Stimulated activated memory B cell treated with anti-CD40 and anti-IgM and Interleukin-4, amounts not matched to agents 10 μg/mL and 1 μg/mL and 100 μg/mL, for 72 hours (primary cell): ENCODE measurements around the gene HMOX1.
A peak's percentile ranks its signal among the peaks of the same experiment; 100 is the strongest.
"Not testable (repeated sequence)": the region's sequence is repeated elsewhere in the genome, so short reads cannot be mapped to it uniquely, and the experiment has no call there.

Source experiments
- ATAC-seq: fragments of 150-1000 bp; cut with Tn5 transposase; 2 replicates; pipeline ENCODE4 v1.10.0; 2021
- H3K27ac Mint-ChIP-seq: one replicate; pipeline ENCODE4 v1.8.0; 2022; ENCODE audit warnings: mild to moderate bottlenecking, mixed read lengths
- H3K27me3 Mint-ChIP-seq: one replicate; pipeline ENCODE4 v1.8.0; 2022; ENCODE audit warnings: mixed read lengths
- H3K36me3 Mint-ChIP-seq: one replicate; pipeline ENCODE4 v1.8.0; 2022; ENCODE audit warnings: mixed read lengths
- H3K4me1 Mint-ChIP-seq: one replicate; pipeline ENCODE4 v1.8.0; 2022; ENCODE audit warnings: mixed read lengths
- H3K4me3 Mint-ChIP-seq: one replicate; pipeline ENCODE4 v1.8.0; 2022; ENCODE audit warnings: mild to moderate bottlenecking, moderate library complexity, mixed read lengths
- H3K9me3 Mint-ChIP-seq: one replicate; pipeline ENCODE4 v1.8.0; 2022; ENCODE audit warnings: mixed read lengths

The HMOX1 gene

GRCh38 chr22:35384527-35384926 lies 3.6 kb downstream of the HMOX1 start:
- peaks cover 58% of the 10 kb centered on the region for H3K4me1 Mint-ChIP-seq
- ATAC-seq, result no peak
- H3K27ac Mint-ChIP-seq, result no peak overlapping the region
- no peak overlapping the region for H3K4me3 Mint-ChIP-seq
- peaks cover 52% of the 10 kb centered on the region for H3K36me3 Mint-ChIP-seq
- no peaks in the 10 kb centered on the region for H3K27me3 Mint-ChIP-seq
- no peaks in the 10 kb centered on the region for H3K9me3 Mint-ChIP-seq

DNA sequence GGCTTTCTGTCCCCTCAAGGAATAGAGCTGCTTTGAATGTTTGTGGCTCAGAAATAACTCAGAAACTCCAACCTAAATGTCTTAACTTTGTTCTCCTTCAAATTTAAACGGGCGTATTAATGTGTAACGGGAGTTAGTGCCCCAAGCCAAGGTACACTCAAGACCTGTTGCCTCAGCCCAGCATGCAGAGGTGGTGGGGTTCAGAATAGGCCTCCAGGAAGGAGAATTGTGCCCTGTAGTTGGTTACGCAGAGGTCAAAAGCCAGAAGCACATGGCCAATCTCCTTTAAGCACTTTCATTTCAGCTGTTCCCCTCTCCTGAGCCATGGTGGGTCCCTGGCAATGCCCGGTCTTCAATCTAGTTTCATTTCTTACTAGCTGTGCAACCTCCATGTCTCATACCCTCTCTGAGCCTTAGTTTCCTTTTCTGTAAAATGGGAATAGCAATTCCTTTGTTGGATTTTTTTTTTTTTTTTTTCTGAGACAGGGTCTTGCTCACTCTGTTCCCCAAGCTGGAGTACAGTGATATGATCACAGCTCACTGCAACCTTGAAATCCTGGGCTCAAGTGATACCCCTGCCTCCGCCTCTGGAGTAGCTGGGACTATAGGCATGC lies 4.2 kb downstream of the HMOX1 start:
- no peaks in the 10 kb centered on the region for H3K9me3 Mint-ChIP-seq
- no peaks in the 10 kb centered on the region for H3K27me3 Mint-ChIP-seq
- H3K36me3 Mint-ChIP-seq, result peaks cover 58% of the 10 kb centered on the region
- ATAC-seq, result no peak
- H3K27ac Mint-ChIP-seq, result no peak overlapping the region
- H3K4me3 Mint-ChIP-seq, result no peak overlapping the region
- H3K4me1 Mint-ChIP-seq, result peaks cover 60% of the 10 kb centered on the region

DNA sequence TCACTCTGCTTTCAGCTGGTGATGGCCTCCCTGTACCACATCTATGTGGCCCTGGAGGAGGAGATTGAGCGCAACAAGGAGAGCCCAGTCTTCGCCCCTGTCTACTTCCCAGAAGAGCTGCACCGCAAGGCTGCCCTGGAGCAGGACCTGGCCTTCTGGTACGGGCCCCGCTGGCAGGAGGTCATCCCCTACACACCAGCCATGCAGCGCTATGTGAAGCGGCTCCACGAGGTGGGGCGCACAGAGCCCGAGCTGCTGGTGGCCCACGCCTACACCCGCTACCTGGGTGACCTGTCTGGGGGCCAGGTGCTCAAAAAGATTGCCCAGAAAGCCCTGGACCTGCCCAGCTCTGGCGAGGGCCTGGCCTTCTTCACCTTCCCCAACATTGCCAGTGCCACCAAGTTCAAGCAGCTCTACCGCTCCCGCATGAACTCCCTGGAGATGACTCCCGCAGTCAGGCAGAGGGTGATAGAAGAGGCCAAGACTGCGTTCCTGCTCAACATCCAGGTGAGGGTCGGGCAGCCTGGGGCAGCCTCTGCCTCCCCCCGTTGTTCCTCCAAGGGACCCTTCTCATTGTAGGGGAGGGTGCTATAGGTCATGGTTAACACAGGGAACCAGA lies 5.9 kb downstream of the HMOX1 start:
- no peak for ATAC-seq
- H3K4me3 Mint-ChIP-seq, result no peak overlapping the region
- H3K9me3 Mint-ChIP-seq, result no peaks in the 10 kb centered on the region
- H3K36me3 Mint-ChIP-seq, result peaks cover 66% of the 10 kb centered on the region
- no peak overlapping the region for H3K27ac Mint-ChIP-seq
- peaks cover 48% of the 10 kb centered on the region for H3K4me1 Mint-ChIP-seq
- H3K27me3 Mint-ChIP-seq, result no peaks in the 10 kb centered on the region

DNA sequence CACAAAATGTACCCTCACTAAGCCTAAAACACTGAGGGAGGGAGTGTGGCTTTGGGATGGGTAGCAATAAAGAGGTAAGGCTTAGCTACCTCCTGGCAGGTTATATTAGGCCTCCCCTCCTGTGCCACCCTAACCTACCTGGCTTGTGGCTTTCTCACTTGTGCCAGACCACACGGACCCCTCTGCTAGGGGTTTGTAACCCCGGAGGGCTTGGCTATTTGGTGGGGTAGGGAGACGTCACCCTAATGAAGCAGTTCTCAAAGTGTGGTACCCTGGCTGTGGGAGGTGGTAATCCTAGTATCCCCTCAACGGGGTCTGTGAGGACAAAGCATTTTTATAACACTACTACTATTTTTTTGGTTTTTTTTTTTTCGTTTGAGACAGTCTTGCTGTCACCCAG lies 10.0 kb downstream of the HMOX1 start:
- no peak overlapping the region for H3K27ac Mint-ChIP-seq
- no peaks in the 10 kb centered on the region for H3K9me3 Mint-ChIP-seq
- H3K4me1 Mint-ChIP-seq, result peaks cover 45% of the 10 kb centered on the region
- no peak for ATAC-seq
- H3K27me3 Mint-ChIP-seq, result no peaks in the 10 kb centered on the region
- peaks cover 50% of the 10 kb centered on the region for H3K36me3 Mint-ChIP-seq
- no peak overlapping the region for H3K4me3 Mint-ChIP-seq

GRCh38 chr22:35392357-35392756 lies 11.5 kb downstream of the HMOX1 start:
- ATAC-seq, result peak; percentile 87
- Mint-ChIP-seq H3K27me3 (no peaks in the 10 kb centered on the region), H3K4me3 (no peak overlapping the region), H3K9me3 (no peaks in the 10 kb centered on the region), H3K27ac (peak overlapping the region; percentile 67), H3K4me1 (peaks cover 58% of the 10 kb centered on the region), H3K36me3 (peaks cover 38% of the 10 kb centered on the region)

GRCh38 chr22:35393116-35394010 lies 12.5 kb downstream of the HMOX1 start:
- Mint-ChIP-seq H3K27ac (peak overlapping the region; percentile 67), H3K9me3 (no peaks in the 10 kb centered on the region), H3K27me3 (no peaks in the 10 kb centered on the region), H3K4me3 (peak overlapping the region; percentile 2), H3K36me3 (peaks cover 34% of the 10 kb centered on the region), H3K4me1 (peaks cover 63% of the 10 kb centered on the region)
- no peak for ATAC-seq

DNA sequence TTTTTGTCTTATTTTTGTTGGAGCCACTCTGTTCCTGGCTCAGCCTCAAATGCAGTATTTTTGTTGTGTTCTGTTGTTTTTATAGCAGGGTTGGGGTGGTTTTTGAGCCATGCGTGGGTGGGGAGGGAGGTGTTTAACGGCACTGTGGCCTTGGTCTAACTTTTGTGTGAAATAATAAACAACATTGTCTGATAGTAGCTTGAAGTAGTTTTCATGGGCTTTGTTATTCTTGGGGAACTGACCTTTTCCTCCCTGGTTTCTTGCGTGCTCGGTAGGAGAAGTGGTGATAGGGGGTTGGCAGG lies 13.1 kb downstream of the HMOX1 start:
- peaks cover 60% of the 10 kb centered on the region for H3K4me1 Mint-ChIP-seq
- no peaks in the 10 kb centered on the region for H3K27me3 Mint-ChIP-seq
- peaks cover 31% of the 10 kb centered on the region for H3K36me3 Mint-ChIP-seq
- no peaks in the 10 kb centered on the region for H3K9me3 Mint-ChIP-seq
- H3K4me3 Mint-ChIP-seq, result peak overlapping the region; percentile 2
- H3K27ac Mint-ChIP-seq, result peak overlapping the region; percentile 67
- no peak for ATAC-seq

- H3K4me1 Mint-ChIP-seq, result peaks cover 50% of the 10 kb centered on the region
- no peaks in the 10 kb centered on the region for H3K27me3 Mint-ChIP-seq
- H3K27ac Mint-ChIP-seq, result peak overlapping the region; percentile 67
- H3K4me3 Mint-ChIP-seq, result no peak overlapping the region
- no peak for ATAC-seq
- no peaks in the 10 kb centered on the region for H3K9me3 Mint-ChIP-seq
- peaks cover 25% of the 10 kb centered on the region for H3K36me3 Mint-ChIP-seq
Measured at GRCh38 chr22:35394810-35395563, 14.1 kb downstream of the HMOX1 start.

DNA sequence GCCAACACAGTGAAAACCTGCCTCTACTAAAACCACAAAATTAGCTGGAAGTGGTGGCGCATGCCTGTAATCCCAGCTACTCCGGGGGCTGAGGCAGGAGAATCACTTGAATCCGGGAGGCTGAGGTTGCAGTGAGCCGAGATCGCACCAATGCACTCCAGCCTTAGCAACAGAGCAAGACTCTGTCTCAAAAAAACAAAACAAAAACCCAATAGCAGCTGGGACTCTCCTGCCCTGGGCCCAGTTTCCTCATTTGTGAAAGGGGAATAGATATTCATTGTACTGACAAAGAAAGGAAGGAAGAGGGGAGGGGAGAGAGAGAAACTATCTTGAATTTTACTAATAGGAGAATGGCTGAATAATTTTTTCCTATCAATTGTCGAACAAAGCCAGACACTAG lies 15.7 kb downstream of the HMOX1 start:
- Mint-ChIP-seq H3K4me3 (peak overlapping the region; percentile 66), H3K4me1 (peaks cover 55% of the 10 kb centered on the region)
- H3K27me3 Mint-ChIP-seq, result not testable (repeated sequence)

GRCh38 chr22:35397095-35397904 lies 16.4 kb downstream of the HMOX1 start:
- no peaks in the 10 kb centered on the region for H3K27me3 Mint-ChIP-seq
- peaks cover 31% of the 10 kb centered on the region for H3K36me3 Mint-ChIP-seq
- peak overlapping the region; percentile 66 for H3K4me3 Mint-ChIP-seq
- H3K9me3 Mint-ChIP-seq, result no peaks in the 10 kb centered on the region
- peak overlapping the region; percentile 97 for H3K27ac Mint-ChIP-seq
- H3K4me1 Mint-ChIP-seq, result peaks cover 55% of the 10 kb centered on the region
- ATAC-seq, result no peak

More for the DNA sequence above, 15.7 kb downstream of the HMOX1 start:
- H3K9me3 Mint-ChIP-seq, result not testable (repeated sequence)
- peak overlapping the region; percentile 97 for H3K27ac Mint-ChIP-seq
- peaks cover 27% of the 10 kb centered on the region for H3K36me3 Mint-ChIP-seq
- peak; percentile 32 for ATAC-seq

DNA sequence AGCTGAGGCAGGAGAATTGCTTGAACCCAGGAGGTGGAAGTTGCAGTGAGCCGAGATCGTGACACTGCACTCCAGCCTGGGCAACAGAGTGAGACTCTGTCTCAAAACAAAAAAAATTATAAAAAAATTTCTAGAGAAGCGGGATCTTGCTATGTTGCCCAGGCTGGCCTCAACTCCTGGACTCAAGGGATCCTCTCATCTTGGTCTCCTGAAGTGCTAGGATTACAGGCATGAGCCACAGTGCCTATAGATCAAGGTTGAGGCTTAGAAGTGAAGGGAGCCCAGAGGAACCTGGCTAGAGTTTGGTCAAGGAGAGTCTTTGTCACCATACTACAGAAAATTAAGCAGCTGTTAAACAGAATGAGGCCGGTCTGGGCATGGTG lies 17.7 kb downstream of the HMOX1 start:
- peak overlapping the region; percentile 99 for H3K4me3 Mint-ChIP-seq
- no peaks in the 10 kb centered on the region for H3K9me3 Mint-ChIP-seq
- no peak for ATAC-seq
- H3K27ac Mint-ChIP-seq, result peak overlapping the region; percentile 97
- peaks cover 51% of the 10 kb centered on the region for H3K4me1 Mint-ChIP-seq
- H3K27me3 Mint-ChIP-seq, result no peaks in the 10 kb centered on the region
- H3K36me3 Mint-ChIP-seq, result peaks cover 33% of the 10 kb centered on the region

GRCh38 chr22:35399114-35399677 lies 18.3 kb downstream of the HMOX1 start:
- H3K4me3 Mint-ChIP-seq, result peak overlapping the region; percentile 99
- H3K27me3 Mint-ChIP-seq, result no peaks in the 10 kb centered on the region
- peak overlapping the region; percentile 97 for H3K27ac Mint-ChIP-seq
- H3K36me3 Mint-ChIP-seq, result peaks cover 33% of the 10 kb centered on the region
- no peaks in the 10 kb centered on the region for H3K9me3 Mint-ChIP-seq
- ATAC-seq, result no peak
- H3K4me1 Mint-ChIP-seq, result peaks cover 45% of the 10 kb centered on the region

DNA sequence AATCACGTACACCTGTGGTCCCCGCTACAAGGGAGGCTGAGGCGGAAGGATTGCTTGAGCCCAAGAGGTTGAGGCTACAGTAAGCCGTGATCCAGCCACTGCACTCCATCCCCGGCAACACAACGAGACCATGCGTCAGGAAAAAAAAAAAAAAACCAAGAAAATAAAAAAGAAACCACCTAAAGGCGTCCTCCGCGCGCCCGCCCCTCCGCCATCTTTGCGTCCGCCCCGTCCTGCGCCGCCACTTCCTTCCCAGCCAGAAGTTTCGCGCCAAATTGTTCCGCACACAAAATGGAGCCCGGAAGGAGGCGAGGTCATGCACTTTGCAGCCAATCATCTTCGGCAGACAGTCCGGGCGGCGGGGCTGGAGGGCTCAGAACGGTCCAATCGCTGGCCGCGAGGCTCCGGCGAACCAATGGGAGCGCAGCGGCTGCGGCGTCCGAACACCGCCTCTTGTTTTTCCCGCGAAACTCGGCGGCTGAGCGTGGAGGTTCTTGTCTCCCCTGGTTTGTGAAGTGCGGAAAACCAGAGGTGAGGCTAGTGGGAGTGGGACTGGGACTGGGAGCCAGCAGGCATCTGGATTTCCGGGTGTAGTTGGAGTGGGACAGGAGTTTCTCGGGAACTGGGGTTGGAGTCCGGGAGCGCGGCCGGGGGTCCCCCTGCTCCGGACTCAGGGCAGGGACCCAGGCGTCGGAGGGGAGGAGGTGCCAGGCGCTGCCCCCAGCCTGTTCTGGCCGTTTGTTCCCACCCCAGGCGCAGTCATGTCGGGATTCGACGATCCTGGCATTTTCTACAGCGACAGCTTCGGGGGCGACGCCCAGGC lies 19.0 kb downstream of the HMOX1 start, which contains the start of gene MCM5:
TSS of gene MCM5 (plus strand) at position 463 of the 823 bp plus-strand sequence. CDS start at position 762, 299 bp downstream.
- H3K4me3 Mint-ChIP-seq, result peak within 1 kb of the TSS; percentile 99
- no peaks in the 10 kb centered on the region for H3K27me3 Mint-ChIP-seq
- peaks cover 43% of the 10 kb centered on the region for H3K4me1 Mint-ChIP-seq
- peak; percentile 99 for ATAC-seq
- no peaks in the 10 kb centered on the region for H3K9me3 Mint-ChIP-seq
- peaks cover 40% of the 10 kb centered on the region for H3K36me3 Mint-ChIP-seq
- H3K27ac Mint-ChIP-seq, result peak within 1 kb of the TSS; percentile 97

DNA sequence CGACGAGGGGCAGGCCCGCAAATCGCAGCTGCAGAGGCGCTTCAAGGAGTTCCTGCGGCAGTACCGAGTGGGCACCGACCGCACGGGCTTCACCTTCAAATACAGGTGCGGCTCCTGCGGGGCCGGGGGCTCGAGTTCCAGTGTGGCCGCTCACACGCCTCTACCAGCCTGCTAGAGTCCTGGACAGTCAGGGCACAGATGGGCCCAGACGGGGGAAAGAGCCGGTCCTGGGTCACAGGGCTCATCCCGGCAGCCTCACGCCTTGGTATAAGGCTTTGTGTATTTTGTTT lies 19.6 kb downstream of the HMOX1 start:
- H3K27me3 Mint-ChIP-seq, result no peaks in the 10 kb centered on the region
- H3K27ac Mint-ChIP-seq, result peak overlapping the region; percentile 97
- peak; percentile 6 for ATAC-seq
- H3K4me1 Mint-ChIP-seq, result peaks cover 43% of the 10 kb centered on the region
- no peaks in the 10 kb centered on the region for H3K9me3 Mint-ChIP-seq
- H3K36me3 Mint-ChIP-seq, result peaks cover 40% of the 10 kb centered on the region
- peak overlapping the region; percentile 99 for H3K4me3 Mint-ChIP-seq
